IMR-90 (cell line): Measurements from ENCODE around the gene PIGP.

Source experiments
- BHLHE40 ChIP-seq: fragments of 150-350 bp; IDR thresholded peaks from 2 replicates; pipeline ENCODE4 v1.6.1; 2016; ENCODE audit warnings: mild to moderate bottlenecking, low read depth, low read length
- CEBPB ChIP-seq: IDR thresholded peaks from 2 replicates; pipeline ENCODE4 v1.6.1; 2012; ENCODE audit warnings: low read depth, low read length, improper control_type of control experiment
- CHD1 ChIP-seq: IDR thresholded peaks from 2 replicates; pipeline ENCODE4 v1.6.1; 2012; ENCODE audit warnings: low read depth, low read length, improper control_type of control experiment
- FOS ChIP-seq: fragments of 150-350 bp; IDR thresholded peaks from 2 replicates; pipeline ENCODE4 v1.6.1; 2016; ENCODE audit warnings: low read depth, low read length
- MAFK ChIP-seq: IDR thresholded peaks from 2 replicates; pipeline ENCODE4 v1.6.1; 2012; ENCODE audit warnings: low read depth, low read length, improper control_type of control experiment
- MAZ ChIP-seq: IDR thresholded peaks from 2 replicates; pipeline ENCODE4 v1.6.1; 2012; ENCODE audit warnings: low read depth, mild to moderate bottlenecking, low read length, improper control_type of control experiment, moderate library complexity, borderline replicate concordance
- POLR2A ChIP-seq: IDR thresholded peaks from 2 replicates; pipeline ENCODE4 v1.6.1; 2012; ENCODE audit warnings: mild to moderate bottlenecking, low read depth, low read length
- RCOR1 ChIP-seq: IDR thresholded peaks from 2 replicates; pipeline ENCODE4 v1.6.1; 2012; ENCODE audit warnings: mild to moderate bottlenecking, low read length, improper control_type of control experiment; ENCODE audit not compliant: insufficient replicate concordance
- RFX5 ChIP-seq: IDR thresholded peaks from 2 replicates; pipeline ENCODE4 v1.8.0; 2012; ENCODE audit warnings: low read depth, mild to moderate bottlenecking, low read length, moderate library complexity
- SMC3 ChIP-seq: fragments of 150-350 bp; IDR thresholded peaks from 2 replicates; pipeline ENCODE4 v1.6.1; 2016; ENCODE audit warnings: low read depth, mild to moderate bottlenecking, antibody characterized with exemption, low read length, moderate library complexity
- TF ChIP-seq, protein P1 (sequence below): conservative IDR thresholded peaks from 2 replicates; pipeline ENCODE4 v1.5.1; 2012; ENCODE audit warnings: mild to moderate bottlenecking, low read depth, low read length, improper control_type of control experiment
- TF ChIP-seq, protein P2 (sequence below): fragments of 150-350 bp; IDR thresholded peaks from 2 replicates; pipeline ENCODE4 v1.6.1; 2016; ENCODE audit warnings: low read depth, mild to moderate bottlenecking, low read length, moderate library complexity, borderline replicate concordance

DNA sequence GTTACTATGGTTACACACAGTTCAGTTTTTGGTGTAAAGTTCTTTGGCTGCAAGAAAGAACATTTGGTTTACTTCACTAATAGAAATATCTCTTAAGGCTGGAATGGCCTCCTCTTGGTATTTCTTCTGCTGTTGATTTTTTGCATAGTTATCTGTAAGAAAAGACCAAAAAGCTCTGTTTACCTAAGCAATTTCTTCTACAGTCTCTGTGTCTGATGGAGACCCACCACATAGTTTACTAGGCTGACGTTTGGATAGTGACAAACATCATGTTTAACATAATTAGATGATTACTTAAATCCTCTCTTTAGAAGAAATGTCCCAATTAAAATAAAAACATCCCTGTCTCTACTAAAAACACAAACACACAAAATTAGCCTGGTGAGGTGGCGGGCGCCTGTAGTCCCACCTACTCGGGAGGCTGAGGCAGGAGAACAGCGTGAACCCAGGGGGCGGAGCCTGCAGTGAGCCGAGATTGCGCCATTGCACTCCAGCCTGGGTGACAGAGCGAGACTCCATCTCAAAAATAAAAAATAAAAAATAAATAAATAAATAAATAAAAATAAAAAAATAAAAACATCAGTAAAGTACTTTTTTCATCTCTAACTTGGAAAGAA lies 7.2 kb downstream of the PIGP start:
- TF ChIP-seq, protein P1, sequence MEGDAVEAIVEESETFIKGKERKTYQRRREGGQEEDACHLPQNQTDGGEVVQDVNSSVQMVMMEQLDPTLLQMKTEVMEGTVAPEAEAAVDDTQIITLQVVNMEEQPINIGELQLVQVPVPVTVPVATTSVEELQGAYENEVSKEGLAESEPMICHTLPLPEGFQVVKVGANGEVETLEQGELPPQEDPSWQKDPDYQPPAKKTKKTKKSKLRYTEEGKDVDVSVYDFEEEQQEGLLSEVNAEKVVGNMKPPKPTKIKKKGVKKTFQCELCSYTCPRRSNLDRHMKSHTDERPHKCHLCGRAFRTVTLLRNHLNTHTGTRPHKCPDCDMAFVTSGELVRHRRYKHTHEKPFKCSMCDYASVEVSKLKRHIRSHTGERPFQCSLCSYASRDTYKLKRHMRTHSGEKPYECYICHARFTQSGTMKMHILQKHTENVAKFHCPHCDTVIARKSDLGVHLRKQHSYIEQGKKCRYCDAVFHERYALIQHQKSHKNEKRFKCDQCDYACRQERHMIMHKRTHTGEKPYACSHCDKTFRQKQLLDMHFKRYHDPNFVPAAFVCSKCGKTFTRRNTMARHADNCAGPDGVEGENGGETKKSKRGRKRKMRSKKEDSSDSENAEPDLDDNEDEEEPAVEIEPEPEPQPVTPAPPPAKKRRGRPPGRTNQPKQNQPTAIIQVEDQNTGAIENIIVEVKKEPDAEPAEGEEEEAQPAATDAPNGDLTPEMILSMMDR = no peak
- no peak for TF ChIP-seq POLR2A
- TF ChIP-seq, protein P2, sequence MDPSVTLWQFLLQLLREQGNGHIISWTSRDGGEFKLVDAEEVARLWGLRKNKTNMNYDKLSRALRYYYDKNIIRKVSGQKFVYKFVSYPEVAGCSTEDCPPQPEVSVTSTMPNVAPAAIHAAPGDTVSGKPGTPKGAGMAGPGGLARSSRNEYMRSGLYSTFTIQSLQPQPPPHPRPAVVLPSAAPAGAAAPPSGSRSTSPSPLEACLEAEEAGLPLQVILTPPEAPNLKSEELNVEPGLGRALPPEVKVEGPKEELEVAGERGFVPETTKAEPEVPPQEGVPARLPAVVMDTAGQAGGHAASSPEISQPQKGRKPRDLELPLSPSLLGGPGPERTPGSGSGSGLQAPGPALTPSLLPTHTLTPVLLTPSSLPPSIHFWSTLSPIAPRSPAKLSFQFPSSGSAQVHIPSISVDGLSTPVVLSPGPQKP = no peak
- no peak for TF ChIP-seq CEBPB
- no peak for TF ChIP-seq MAFK
- TF ChIP-seq RCOR1 = no peak
- no peak for TF ChIP-seq BHLHE40
- no peak for TF ChIP-seq RFX5
- no peak for TF ChIP-seq CHD1
- no peak for TF ChIP-seq MAZ
- no peak for TF ChIP-seq FOS
- TF ChIP-seq SMC3 = no peak
